K562 (cell line): ENCODE results near the gene EPB41L3.

ENCODE experiments used
- CREB1 ChIP-seq, 2 experiments: sonication (generic) in 1 of 2; formaldehyde crosslinking in 1 of 2; IDR thresholded peaks; 2 replicates each; pipeline versions ENCODE4 v1.6.1 to v1.8.0; 2012 to 2022; ENCODE audit warnings: inconsistent platforms in 1 of 2, mild to moderate bottlenecking in 1 of 2, missing genetic modification reagents in 1 of 2, moderate library complexity in 1 of 2
- CTCF ChIP-seq, 3 experiments: IDR thresholded peaks in 2 of 3; conservative IDR thresholded peaks in 1 of 3; 2 replicates each; pipeline ENCODE4 v1.5.1; 2011 to 2012; ENCODE audit warnings: low read length in 3 of 3, mild to moderate bottlenecking in 3 of 3, control low read depth in 2 of 3, improper control_type of control experiment in 1 of 3, inconsistent platforms in 1 of 3, low read depth in 1 of 3, mixed read lengths in 1 of 3, moderate library complexity in 1 of 3; ENCODE audit not compliant: insufficient read depth in 2 of 3
- FOXK2 ChIP-seq, 2 experiments: fragments of 450-650 bp; IDR thresholded peaks in 1 of 2; conservative IDR thresholded peaks in 1 of 2; 2 replicates each; pipeline ENCODE4 v1.6.1; 2016; ENCODE audit warnings: low read depth in 2 of 2, mild to moderate bottlenecking in 1 of 2
- ILF3 ChIP-seq: fragments of 450-650 bp; IDR thresholded peaks from 2 replicates; pipeline ENCODE4 v1.6.1; 2018; ENCODE audit warnings: antibody characterized with exemption, mild to moderate bottlenecking, moderate library complexity, borderline replicate concordance
- KAT8 ChIP-seq: fragments of 450-650 bp; IDR thresholded peaks from 2 replicates; pipeline ENCODE4 v1.6.1; 2016; ENCODE audit warnings: low read depth, mild to moderate bottlenecking
- MTA1 ChIP-seq: fragments of 450-650 bp; IDR thresholded peaks from 2 replicates; pipeline ENCODE4 v1.6.1; 2017; ENCODE audit warnings: borderline replicate concordance
- PKNOX1 ChIP-seq: fragments of 450-650 bp; IDR thresholded peaks from 2 replicates; pipeline ENCODE4 v1.6.1; 2016
- POLR2A ChIP-seq: fragments of 450-650 bp; conservative IDR thresholded peaks from 2 replicates; pipeline ENCODE4 v1.6.1; 2016
- RB1 ChIP-seq: fragments of 450-650 bp; IDR thresholded peaks from 2 replicates; pipeline ENCODE4 v1.6.1; 2017; ENCODE audit warnings: low read depth, mild to moderate bottlenecking
- STAT5B ChIP-seq: fragments of 250-450 bp; sonication (Bioruptor Pico); IDR thresholded peaks from 2 replicates; pipeline ENCODE4 v1.8.0; 2021; ENCODE audit warnings: mild to moderate bottlenecking, inconsistent platforms
- ZBTB11 ChIP-seq, 3 experiments: fragments of 200-800 bp in 1 of 3; fragments of 250-450 bp in 1 of 3; fragments of 450-650 bp in 1 of 3; sonication (Bioruptor Pico) in 1 of 3; sonication (Bioruptor generic) in 1 of 3; formaldehyde crosslinking in 1 of 3; IDR thresholded peaks; 2 replicates each; pipeline versions ENCODE4 v1.6.1 to v1.8.0; 2016 to 2022; ENCODE audit warnings: mild to moderate bottlenecking in 2 of 3, missing genetic modification characterization in 2 of 3, missing compliant biosample characterization in 1 of 3, moderate library complexity in 1 of 3

- TF ChIP-seq STAT5B (CRISPR knock-in tag) (no peak), PKNOX1 (no peak), RB1 (no peak), MTA1 (no peak), ZBTB11 (CRISPR knock-in tag; IDR thresholded peaks at IDR 0.05) (no peak), KAT8 (no peak), POLR2A (no peak), ILF3 (no peak), CREB1 (IDR thresholded peaks at IDR 0.05) (no peak), CREB1 (CRISPR knock-in tag; IDR thresholded peaks at IDR 0.05) (no peak), FOXK2 (conservative IDR thresholded peaks at IDR 0.05 in 1 of 2, IDR thresholded peaks at IDR 0.05 in 1 of 2; ENCODE audit: low read depth in 2 of 2) (no peak), CTCF (IDR thresholded peaks at IDR 0.05 in 2 of 3, conservative IDR thresholded peaks at IDR 0.05 in 1 of 3; ENCODE audit: insufficient read depth in 2 of 3, low read depth in 1 of 3, low read length in 3 of 3) (no peak)
These were observed 19.1 kb downstream of the EPB41L3 start for GRCh38 chr18:5524660-5525059.
